Amniotic epithelial cell (primary cell): Measurements from ENCODE around the gene HTR2B.
"Not testable (repeated sequence)": the region's sequence is repeated elsewhere in the genome, so short reads cannot be mapped to it uniquely, and the experiment has no call there.

Experiments
- DNase-seq: peaks from one replicate; pipeline ENCODE4 v3.0.0-alpha.2; 2010; ENCODE audit warnings: low read depth

The HTR2B gene

DNA sequence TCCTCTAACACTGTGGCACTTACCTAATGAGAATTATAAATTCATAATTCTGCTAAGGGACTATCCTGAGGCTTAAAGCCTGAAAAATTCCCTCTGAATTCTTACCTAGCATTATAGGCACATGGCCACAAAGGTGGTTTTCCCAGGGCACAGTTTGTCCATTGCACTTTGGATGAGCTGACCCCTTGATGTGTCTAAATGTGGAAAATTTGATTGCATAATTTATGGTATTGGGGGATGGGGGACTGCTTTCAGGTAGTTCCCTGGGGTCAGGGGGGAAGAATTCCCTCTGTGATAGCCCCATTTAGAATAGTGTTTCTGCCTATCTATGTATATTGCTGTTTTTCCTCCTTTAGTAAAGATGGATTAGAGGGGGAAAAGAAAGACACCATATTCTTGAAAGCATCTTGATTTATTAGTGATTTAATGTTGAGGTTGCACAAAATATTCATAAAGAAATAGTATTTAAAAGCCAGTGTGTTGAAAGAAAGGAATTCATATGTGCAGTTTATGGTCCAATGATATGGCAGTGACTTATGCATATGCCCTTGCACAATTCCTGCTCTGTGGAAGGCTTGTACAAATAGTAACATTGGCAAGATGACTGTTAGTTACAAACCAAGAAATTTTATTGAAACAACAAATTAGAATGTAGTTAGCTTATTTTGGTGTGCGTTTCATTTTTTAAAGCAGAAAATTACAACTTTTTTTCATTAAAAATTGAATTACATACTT lies 8.7 kb upstream of the HTR2B start:
- peak; percentile 86 for DNase-seq

DNA sequence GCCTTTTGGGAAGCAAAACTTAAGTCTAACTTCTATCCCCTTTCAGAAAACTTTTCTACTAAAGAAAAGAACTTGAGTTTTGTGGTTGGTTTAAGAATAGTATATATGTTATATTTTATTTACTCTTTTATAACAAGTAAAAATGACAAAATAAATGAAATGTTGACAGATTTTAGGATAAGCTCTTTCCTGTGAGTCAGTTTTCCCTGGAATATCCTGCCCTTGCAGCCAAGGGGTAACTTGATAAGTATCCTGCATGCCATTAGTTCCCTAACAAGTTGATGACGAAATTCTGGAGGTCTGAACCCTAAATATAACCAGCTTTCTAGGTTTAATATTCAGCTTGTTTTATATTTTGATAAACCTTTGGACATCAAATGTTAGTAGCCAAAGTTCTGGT lies 7.3 kb upstream of the HTR2B start:
- DNase-seq: peak; percentile 64

DNA sequence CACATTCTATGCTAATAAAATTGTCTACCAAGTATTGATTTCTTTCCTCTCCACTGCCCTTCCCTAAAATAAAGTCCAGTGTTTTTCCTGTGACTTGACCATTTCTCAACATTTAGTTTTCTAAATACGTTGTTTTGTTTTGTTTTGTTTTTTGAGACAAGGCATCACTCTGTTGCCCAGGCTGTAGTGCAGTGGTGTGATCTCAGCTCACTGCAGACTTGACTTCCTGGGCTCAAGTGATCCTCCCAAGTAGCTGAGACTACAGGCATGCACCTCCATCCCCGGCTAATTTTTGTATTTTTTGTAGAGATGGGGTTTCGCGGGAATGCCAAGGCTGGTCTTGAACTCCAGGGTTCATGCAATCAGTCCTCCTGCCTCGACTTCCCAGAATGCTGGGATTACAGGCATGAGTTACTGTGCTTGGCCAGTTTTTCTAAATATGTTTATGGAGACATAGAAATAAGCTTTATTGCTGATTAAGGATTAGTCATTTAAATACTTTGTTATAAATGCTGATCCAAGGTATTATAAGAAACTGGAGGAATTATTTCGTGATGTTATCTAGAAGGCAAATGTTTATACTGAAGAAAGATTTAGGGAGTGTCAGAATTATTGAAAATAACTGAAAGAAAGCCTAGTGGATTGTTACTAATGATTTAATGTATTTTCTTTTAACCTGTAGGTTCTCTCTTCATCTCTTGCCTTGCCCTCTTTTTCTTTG lies 5.7 kb upstream of the HTR2B start:
- no peak for DNase-seq

DNA sequence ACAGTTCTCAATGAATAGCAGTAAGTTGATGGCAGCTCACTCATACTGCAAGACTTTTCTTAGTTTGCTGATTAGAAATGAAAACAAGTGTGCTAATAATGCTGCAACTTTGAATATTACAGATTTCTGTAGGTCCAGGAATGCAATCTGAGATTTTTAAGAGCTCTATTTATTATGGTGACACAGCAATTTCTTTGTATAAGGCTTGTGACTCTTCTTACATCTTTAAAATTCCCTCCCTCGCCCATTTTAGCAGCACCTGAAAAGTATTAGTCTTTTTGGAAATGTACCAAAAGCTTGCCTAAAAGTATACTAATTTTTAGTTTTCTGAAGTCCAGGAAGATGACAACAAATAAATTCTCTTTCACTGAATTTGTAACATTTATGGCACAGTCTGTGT lies 4.4 kb upstream of the HTR2B start:
- DNase-seq: no peak

DNA sequence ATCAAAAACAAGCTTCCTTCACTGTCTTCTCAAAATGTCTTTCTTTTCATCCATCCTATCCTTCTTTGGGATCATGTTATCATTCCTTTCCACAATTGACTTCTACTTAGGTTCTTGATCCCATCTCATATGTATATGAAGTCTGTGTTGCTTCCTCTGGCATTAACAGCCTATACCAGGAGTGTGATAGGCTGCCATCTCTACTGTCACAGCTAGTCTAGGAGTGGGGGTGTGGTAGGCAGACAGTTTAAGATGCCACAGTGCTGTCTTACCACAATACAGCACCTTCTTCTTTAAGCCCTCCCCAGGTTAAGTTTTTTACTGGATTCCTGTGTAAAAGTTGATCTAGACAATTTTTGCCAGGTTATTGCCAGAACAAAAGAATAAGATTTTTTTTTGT lies 3.7 kb upstream of the HTR2B start:
- no peak for DNase-seq

DNA sequence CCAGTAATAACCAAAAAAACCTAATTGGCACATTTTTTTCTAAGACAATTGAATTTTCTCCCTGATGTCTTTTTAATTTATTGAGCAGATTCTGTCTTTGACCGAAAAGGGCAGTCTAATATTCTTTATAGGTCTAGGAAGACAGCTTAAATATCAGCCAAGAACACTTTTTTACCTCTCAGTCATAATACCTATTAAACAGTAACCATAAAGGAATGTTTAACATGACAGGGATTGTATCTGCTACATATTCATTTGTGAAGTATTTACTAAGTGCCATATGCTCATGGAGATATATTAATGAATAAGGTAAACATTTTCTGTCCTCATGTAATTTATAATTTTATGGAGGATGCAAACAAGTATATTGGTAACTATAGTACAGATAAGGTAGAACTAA lies 3.1 kb upstream of the HTR2B start:
- DNase-seq: no peak

DNA sequence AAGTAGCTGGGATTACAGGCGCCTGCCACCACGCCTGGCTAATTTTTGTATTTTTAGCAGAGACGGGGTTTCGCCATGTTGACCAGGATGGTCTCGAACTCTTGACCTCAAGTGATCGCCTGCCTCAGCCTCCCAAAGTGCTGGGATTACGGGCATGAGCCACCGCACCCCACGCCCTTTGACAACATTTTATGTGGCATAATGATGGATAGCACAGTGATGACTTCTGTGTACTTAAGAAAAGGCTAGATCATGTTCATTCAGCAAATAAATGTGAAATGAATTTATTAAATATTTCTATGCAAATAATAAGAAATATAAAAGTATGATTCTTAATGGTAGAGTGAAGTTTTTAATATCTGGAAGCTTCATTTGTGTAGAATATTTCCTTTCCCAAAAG lies 2.6 kb upstream of the HTR2B start:
- no peak for DNase-seq

DNA sequence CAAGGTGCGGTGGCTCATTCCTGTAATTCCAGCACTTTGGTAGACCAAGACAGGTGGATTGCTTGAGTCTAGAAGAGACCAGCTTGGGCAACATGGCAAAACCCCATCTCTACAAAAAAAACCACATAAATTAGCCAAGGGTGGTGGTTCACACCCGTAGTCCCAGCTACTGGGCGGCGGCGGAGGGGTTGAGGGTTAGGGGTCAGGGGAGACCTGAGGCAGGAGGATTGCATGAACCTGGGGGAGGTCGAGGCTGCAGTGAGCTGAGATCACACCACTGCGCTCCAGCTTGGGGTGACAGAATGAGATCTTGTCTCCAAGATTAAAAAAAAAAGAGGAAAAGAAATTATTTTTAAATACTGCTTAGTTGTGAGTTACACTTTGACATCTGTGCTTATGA lies 1.3 kb upstream of the HTR2B start:
- no peak for DNase-seq

DNA sequence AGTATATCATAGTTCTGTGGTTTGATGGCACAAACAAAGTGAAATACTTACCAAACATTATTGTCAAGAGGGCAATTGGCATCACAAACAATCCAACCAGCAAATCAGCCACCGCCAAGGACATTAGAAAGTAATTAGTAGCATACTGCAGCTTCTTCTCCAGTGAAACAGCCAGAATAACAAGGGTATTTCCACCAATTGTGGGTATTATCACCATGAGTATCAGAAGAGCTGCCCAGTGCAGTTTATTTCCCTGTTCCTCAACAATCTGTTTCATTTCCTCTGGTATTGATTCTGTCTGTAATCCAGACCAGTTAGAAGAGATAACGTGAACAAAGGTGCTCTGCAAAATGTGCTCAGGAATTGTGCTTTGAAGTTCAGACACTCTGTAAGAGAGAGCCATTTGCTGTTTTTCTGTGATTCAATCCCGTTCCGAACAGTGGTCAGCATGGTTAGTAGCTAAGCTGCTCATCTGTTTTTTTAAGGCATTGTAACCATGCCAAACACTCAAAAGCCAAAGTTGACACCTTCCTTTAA lies 1.4 kb downstream of the HTR2B start:
- no peak for DNase-seq

DNA sequence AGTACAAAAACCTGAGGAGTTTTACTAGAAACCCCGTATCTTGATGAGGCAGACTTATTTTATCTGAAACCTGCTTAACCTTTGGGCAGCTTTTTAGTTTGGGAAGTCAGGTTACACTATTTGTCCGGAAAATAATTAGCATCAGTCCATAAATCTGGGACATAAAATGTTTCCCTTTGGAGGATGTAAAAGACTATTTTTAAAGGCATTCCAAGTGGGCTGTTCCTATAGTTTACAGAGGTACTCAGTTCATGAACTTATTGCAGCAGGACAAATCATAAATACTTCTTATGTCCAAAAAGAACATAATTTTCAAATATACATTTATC lies 6.3 kb downstream of the HTR2B start:
- no peak for DNase-seq

DNA sequence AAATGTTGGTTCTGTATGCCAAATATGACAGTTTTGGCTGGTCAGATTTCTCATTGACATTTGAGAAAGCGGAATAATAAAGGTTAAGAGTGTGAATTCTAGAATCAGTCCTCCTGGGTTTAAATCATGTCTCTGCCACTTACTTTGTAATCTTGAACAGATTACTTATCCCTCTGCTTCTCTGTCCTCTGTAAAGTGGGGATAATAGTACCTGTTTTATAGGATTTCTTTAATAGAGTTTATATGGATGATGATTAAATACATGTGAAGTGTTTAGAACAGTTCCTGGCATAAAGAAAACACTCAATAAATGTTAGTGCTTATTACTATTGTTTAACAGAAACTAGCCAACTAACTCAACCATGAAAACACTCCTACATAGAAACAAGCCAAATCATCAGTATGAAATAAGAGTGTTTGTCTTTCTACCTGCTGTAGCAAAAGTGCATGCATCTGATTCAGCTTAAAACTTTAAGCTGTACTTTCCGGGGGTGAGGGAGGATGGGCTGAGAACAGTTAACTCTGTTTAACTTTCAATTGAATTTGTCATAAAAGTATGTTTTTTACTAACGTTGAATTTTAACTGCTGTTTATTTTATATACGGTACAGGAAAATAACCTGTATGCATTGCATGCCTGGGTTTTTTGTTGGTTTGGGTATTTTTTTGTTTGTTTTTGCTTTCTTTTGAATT lies 6.8 kb downstream of the HTR2B start:
- no peak for DNase-seq

DNA sequence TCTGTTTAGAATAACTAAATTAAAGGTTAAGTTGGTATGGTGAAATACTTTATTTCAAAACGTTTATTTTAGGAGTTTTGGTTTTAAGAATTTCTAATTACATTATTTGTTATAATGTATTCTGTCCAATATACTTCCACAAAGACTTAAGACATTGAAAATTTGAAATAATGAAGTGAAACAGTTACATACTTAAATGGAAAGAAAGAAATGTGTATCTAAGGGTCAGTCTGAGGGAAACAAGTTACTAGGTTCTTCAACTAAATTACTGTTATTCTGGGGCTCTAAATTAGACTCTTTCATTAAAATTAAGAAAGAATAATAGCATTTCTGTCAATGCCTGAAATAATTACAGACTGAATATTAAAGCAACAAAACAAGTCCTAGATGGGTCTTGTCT lies 7.7 kb downstream of the HTR2B start:
- no peak for DNase-seq

DNA sequence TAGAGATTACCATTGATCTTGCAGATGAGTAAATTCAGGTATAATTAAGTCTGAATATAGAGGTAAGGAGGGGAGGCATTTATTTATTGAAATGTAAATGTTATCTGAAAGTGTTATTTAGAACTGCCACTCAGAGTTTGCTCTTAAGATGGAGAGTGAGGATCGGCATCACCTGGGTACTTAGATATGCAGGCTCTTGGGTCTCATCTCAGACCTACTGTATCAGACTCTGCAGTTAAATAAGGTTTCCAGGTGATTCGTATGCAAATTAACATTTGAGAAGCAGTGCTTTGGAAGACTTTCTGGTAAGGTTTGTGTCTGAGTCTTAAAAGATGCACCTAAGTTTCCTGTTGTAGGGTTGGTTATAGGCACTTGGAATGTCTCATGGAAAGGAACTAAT lies 9.2 kb downstream of the HTR2B start:
- no peak for DNase-seq

DNA sequence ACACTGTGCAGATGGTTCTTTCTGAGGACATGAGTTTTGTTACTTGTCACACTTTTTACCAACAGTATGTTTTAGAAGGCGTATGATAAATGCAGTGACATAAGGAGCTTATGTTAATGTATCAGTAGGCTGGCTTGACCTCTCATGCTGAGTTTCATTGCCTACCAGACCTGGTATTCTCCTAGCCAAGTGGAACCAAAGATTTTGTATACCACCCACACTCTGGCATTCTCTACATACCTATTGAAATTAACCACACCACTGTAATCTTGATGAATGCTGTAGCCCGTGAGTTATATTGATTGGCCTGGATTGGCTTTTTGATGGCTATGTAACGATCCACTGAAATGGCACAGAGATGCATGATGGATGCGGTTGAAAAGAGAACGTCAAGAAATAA lies 11.4 kb downstream of the HTR2B start:
- no peak for DNase-seq

DNA sequence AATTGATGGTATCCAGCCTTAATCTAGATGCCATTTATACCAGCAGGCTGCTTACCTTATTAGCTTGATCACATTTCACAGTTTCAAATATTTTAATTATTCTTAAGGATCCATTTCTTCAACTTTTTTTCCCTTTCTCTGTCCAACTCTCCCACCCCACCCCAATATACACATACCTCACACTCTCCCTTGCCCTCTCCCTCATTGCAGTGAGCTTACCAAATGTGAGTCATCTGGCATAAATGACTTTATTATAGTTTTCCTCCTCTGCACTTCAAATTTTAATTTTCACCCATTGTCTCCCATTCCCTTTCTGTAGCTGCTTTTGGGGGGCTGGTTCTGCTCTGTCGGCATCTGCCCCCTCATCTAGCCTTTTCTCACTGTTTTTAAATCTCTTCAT lies 12.9 kb downstream of the HTR2B start:
- DNase-seq: no peak

DNA sequence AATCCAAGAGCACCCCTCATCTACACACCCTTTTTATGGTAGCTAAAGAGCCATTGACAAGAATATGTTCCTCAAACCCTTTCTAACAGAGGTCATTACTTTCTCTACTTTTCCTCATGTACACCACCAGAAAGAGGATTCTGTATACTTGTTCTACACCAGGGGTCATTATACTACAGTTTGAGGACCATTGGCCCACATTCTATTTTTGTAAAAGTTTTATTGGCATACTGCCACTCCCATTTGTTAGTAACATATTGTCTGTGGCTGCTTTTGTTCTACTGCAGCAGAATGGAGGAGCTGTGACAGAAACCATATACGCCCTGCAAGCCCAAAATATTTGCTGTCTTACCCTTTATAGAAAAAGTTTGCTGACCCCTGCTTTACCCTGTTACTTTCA lies 14.3 kb downstream of the HTR2B start:
- no peak for DNase-seq

DNA sequence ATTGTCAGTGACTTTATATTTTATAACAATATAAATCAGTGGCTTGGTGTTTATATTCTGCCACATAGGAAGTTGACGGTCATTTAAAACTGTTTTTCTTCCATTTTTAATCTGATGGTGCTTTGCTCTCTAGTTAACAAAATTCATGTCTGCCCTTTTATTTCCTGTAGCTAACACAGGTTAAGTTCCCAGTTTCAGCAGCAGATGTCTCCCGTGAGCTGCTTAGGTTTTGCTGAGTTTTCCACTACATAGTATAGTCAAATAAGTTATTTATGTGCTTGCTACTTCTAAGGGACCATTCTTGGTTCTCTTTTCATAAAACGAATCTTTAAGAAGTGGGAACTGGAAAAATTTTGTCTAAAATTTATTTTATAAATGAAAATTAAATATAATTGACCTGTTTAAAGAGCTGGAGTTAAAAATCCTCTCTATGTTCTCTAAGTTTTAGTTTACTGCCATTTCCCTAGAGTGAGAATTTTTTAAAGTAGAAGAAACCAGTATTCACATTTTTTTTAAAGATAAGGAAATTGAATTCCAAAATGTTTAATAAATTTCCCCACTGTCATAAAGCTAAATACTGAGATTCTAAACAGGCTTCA lies 20.6 kb downstream of the HTR2B start:
- DNase-seq: peak; percentile 66

DNA sequence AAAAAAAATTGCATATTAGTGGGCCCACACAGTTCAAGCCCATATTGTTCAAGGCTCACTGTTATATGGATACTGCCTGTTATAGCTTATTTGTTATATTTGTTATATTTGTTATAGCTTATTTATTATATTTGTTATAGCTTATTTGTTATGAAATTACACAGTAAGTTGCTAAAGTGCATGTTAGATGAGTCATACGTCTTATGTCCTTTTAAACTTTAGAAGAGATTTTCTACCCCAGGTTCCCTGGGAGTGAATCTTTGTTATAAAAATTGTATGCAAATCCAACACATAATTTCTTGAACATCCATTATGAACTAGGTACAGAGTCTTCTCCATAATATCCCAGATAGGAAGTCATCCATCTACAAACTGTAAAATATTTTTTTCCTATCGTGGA lies 22.1 kb downstream of the HTR2B start:
- DNase-seq: peak; percentile 35

DNA sequence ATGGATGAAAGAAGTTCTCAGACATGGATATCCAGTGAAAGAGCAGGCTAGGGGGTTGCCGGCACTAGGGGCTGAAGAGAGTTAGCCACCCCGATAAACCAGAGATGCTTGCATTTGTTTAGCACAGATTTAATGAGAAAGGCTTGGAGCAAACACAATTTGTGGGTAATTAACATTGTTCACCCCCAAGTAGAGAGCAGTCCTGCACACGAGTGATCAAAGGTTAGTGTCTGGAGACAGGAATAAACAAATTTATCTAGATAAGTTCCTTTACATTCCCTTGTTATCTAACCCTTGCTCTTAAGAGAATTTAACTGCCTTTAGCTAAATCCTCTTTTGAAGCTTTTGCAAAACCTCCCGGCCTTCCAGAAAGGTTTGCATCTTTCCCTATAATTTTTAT lies 23.9 kb downstream of the HTR2B start:
- no peak for DNase-seq

DNA sequence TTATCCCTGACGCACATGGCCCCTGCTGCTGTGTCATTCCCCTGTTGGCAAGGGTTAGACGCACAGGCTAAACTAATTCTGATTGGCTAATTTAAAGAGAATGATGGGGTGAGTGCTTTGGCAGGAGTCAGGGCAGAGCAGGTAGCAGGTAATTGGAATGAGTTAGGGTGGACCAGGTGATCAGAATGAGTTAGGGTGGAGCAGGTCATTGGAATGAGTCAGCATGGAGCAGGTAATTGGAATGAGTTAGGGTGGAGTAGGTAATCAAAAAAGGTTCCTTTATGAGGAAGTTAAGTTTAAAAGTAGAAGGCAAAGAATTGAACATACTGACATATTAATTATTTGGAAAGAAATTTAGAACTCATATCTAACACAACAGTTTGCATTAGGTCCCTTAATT lies 24.5 kb downstream of the HTR2B start:
- not testable (repeated sequence) for DNase-seq

DNA sequence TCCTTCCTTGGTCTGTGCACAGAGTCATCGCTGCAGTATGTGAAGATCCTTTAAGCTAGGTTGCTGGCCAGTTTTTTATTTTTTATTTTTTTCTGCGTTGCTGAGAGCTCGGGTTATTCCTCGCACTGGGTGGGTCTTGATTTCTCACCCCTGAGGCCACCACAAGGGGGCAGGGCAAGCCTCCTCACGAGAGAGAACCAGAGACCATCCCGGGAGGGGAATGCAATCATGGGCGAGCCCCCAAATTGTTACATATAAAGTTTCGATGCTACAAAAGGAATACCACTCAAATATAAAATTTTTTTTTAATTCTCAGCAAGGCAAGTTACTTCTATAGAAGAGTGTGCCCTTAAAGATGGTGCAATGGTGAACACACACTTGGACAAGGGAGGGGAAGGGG lies 24.9 kb downstream of the HTR2B start:
- DNase-seq: no peak

DNA sequence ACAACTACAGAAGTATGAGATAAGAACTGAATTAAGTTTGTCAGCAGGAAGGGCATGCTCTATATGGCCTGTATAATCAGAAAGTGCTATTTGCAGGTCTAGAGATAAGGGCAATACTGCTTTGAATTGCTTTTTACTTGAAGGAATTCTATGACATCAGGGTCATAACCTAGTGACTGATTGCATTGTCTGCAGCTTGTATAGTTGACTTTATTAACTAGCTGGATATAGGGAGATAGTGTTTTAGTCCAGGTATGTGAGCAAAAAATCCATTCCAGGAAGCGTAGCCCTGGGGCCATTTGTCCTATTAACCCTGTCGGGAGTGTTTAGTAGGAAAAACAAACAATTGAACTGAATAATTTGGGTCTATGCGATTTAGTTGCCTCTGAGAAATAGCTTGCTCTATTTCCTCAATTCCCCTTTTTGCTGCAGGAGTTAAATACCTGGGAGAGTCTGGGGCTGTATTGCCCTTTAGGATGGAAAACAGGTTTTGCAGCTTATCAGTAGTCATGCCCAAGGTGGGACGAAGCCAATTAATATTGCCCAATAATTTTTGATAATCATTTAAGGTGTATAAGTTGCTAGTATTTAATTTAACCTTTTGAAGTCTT lies 30.0 kb downstream of the HTR2B start:
- no peak for DNase-seq
